ENCODE measurements around the gene PAN3.

DNA sequence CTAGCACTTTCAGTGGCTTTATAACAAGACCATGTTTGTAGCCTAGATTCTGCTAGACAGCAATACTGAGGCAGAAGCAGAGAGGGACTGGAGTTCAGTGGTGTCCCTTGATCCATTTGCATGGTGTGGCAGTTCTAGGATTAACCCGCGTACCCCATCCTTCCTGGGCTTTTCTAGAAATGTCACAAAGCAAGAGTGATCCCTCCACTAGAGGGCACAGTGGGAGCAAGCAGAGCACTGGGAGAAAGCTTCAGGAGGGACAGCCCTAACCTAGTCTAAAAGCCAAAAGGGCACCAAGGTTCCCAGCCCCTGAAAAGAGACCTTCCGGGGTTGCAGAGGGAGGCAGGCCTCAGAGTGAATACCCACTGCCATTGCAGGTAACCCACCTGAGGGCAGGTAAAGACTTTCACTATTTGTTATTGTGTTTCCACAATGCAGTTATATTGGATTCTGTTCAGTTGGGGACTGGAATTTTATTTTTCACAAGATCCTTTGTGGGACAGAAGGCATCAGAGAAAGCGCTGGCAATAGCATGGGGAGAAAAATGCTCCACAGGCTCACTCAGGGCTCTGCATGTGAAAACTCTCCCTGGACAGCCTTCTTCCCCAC lies 185.9 kb downstream of the PAN3 start:
- TF ChIP-seq EP300 (IDR thresholded peaks at IDR 0.05) (no peak), POLR2AphosphoS5 (IDR thresholded peaks at IDR 0.05) (no peak), CTCF (IDR thresholded peaks at IDR 0.05) (peak; percentile 54 to 76 (median 66)), POLR2A (IDR thresholded peaks at IDR 0.05) (no peak)
